Measurements from ENCODE around the gene NFIX.

DNA sequence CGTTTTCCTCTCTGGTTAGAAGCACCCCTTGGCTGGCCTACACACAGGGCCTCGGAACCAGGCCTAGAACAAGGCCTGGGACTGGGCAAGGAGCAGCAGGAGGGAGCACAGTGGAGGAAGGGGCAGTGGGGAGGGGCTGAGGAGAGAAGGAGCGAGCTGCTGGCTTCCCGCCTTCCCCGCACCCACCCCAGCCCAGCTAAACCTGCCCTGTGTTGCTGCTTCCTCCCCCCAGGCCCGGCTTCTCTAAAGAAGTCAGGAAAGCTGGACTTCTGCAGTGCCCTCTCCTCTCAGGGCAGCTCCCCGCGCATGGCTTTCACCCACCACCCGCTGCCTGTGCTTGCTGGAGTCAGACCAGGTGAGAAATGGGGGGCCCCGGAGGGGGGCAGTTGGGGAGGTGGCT lies 83.1 kb downstream of the NFIX start:
- TF ChIP-seq, protein P1, sequence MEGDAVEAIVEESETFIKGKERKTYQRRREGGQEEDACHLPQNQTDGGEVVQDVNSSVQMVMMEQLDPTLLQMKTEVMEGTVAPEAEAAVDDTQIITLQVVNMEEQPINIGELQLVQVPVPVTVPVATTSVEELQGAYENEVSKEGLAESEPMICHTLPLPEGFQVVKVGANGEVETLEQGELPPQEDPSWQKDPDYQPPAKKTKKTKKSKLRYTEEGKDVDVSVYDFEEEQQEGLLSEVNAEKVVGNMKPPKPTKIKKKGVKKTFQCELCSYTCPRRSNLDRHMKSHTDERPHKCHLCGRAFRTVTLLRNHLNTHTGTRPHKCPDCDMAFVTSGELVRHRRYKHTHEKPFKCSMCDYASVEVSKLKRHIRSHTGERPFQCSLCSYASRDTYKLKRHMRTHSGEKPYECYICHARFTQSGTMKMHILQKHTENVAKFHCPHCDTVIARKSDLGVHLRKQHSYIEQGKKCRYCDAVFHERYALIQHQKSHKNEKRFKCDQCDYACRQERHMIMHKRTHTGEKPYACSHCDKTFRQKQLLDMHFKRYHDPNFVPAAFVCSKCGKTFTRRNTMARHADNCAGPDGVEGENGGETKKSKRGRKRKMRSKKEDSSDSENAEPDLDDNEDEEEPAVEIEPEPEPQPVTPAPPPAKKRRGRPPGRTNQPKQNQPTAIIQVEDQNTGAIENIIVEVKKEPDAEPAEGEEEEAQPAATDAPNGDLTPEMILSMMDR (IDR thresholded peaks at IDR 0.05), result no peak
- no peak for TF ChIP-seq POLR2A (IDR thresholded peaks at IDR 0.05)
